ENCODE data around the gene IL1A.

Gene IL1A

GRCh38 chr2:112724591-112725525 lies 59.4 kb downstream of the IL1A start:
- DNase-seq, result no peak

DNA sequence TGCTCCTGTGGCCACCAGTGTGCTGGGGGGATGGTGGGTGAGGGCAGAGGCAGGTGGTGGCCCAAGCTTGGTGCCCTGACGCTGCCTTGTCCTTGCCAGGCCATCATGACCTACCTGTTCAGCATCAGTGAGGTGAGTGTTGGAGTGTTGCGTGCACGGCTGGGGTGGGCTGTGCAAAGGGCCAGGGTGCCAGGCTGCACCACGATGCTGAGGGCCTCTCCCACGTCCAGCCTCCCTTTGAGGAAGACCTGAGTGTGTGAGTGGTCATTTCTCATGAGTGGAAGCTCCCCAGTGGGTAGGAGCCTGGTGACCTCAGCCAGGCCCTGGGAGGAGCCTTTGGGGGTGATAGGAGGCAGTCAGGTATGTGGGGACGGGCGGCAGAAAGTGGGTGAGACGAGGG lies 60.3 kb downstream of the IL1A start:
- DNase-seq, result no peak
